Stimulated activated naive CD8-positive, alpha-beta T cell treated with anti-CD3 and anti-CD28 coated beads, Interleukin-15, amount 100 ng/mL, for 72 hours (primary cell): ENCODE data around the gene HRG.

Source experiments
- ATAC-seq: fragments of 150-1000 bp; cut with Tn5 transposase; 2 replicates; pipeline ENCODE4 v1.10.0; 2021; ENCODE audit warnings: mild to moderate bottlenecking, moderate library complexity
- DNase-seq, 2 donors: peaks; one replicate each; pipeline ENCODE4 v3.0.0; 2021 to 2022
- H3K27ac Mint-ChIP-seq, 2 donors: one replicate each; pipeline ENCODE4 v1.8.0; 2022; ENCODE audit warnings: mild to moderate bottlenecking in 2 of 2, mixed read lengths in 2 of 2, moderate library complexity in 2 of 2
- H3K27me3 Mint-ChIP-seq: one replicate; pipeline ENCODE4 v1.8.0; 2022; ENCODE audit warnings: mixed read lengths
- H3K4me1 Mint-ChIP-seq: one replicate; pipeline ENCODE4 v1.8.0; 2022; ENCODE audit warnings: mild to moderate bottlenecking, mixed read lengths
- H3K4me3 Mint-ChIP-seq, 2 donors: one replicate each; pipeline ENCODE4 v1.8.0; 2022; ENCODE audit warnings: mild to moderate bottlenecking in 2 of 2, mixed read lengths in 2 of 2, moderate library complexity in 1 of 2
- H3K9me3 Mint-ChIP-seq, 2 donors: one replicate each; pipeline ENCODE4 v1.8.0; 2022; ENCODE audit warnings: mixed read lengths in 2 of 2

HRG gene, protein sequence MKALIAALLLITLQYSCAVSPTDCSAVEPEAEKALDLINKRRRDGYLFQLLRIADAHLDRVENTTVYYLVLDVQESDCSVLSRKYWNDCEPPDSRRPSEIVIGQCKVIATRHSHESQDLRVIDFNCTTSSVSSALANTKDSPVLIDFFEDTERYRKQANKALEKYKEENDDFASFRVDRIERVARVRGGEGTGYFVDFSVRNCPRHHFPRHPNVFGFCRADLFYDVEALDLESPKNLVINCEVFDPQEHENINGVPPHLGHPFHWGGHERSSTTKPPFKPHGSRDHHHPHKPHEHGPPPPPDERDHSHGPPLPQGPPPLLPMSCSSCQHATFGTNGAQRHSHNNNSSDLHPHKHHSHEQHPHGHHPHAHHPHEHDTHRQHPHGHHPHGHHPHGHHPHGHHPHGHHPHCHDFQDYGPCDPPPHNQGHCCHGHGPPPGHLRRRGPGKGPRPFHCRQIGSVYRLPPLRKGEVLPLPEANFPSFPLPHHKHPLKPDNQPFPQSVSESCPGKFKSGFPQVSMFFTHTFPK

DNA sequence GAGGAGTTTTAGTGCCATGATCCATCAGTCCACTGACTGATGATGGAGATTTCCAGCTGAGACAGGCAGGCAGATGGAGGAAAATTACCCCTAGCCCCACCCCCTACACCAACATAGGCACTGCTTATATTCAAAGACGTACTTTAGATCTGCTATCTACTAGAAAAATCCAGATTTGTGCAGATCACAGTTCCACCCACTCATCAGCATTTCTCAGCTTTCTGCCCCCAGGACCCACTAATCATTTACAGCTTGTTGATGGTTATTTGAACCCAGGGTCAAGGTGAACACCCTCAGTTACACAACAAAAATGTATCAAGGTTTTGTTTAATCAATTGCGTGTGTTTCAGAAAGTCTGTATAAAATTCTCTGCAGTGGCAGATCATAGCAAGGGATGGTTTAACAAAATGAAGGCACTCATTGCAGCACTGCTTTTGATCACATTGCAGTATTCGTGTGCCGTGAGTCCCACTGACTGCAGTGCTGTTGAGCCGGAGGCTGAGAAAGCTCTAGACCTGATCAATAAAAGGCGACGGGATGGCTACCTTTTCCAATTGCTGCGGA, at the start of gene HRG:
TSS of gene HRG (plus strand) at position 390 of the 564 bp plus-strand sequence. CDS start at position 408, 18 bp downstream.
- H3K4me3 Mint-ChIP-seq, result no peak within 1 kb of the TSS
- H3K4me1 Mint-ChIP-seq, result peaks cover 17% of the 10 kb centered on the region
- H3K9me3 Mint-ChIP-seq, result no peaks in the 10 kb centered on the region
- no peak within 1 kb of the TSS for H3K27ac Mint-ChIP-seq
- ATAC-seq (no peak), DNase-seq (no peak)
- H3K27me3 Mint-ChIP-seq, result peaks cover 19% of the 10 kb centered on the region

DNA sequence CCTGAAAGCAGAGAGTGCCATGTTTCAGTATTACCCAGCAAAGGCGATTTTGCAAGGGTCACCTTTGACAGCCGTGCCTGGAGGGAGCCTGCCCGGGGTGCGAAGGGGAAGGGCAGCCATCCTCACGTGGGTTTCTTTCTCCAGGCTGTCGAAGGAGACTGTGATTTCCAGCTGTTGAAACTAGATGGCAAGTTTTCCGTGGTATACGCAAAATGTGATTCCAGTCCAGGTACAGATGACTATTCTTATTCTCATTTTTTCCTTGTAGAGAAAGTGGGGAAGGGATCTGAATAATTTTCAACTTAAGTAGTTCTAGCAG, 49.6 kb upstream of the HRG start:
- no peak for DNase-seq
- ATAC-seq, result no peak
- no peak overlapping the region for H3K27ac Mint-ChIP-seq
- peaks cover 23% of the 10 kb centered on the region for H3K4me1 Mint-ChIP-seq
- no peaks in the 10 kb centered on the region for H3K9me3 Mint-ChIP-seq
- H3K27me3 Mint-ChIP-seq, result peaks cover 64% of the 10 kb centered on the region
- H3K4me3 Mint-ChIP-seq, result no peak overlapping the region

DNA sequence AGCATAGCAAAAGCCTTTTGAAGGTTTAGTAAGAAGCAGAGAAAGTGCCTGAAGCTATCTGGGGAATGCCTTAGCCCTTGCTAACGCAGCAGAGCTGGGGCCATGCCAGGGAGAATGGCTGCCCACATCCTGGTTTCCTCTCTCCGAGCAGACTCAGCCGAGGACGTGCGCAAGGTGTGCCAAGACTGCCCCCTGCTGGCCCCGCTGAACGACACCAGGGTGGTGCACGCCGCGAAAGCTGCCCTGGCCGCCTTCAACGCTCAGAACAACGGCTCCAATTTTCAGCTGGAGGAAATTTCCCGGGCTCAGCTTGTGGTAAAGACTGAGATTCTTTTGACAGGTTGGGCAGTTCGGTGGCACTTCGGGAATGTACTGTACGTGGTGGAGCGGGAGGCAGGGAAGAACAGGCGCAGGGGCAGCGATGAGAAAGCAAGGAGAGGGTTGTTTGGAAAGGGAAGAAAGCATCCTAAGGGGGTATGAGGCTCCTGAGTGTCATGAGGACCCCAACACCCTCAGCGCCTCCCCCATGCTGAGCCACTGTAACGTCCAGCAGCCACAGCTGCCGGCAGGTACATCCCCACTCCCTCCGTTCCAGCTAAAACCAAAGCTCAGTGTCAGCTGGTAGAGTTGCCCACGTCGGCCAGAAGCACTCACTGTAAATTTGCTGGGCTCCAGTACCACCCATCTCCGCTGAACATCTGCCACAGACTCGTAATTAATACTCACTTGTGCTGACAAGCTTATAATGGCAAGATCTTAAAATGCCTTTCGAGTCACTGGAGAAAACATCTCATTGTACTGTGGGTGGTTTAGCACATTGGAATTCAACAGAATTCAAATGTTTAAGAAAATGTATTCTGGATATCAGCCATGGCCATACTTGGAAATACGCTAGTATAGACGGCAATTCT, 48.5 kb upstream of the HRG start:
- H3K27me3 Mint-ChIP-seq, result peaks cover 56% of the 10 kb centered on the region
- H3K27ac Mint-ChIP-seq, result peak overlapping the region; percentile 69 to 77
- DNase-seq, result peak; percentile 78 to 91
- peak; percentile 98 for ATAC-seq
- peaks cover 23% of the 10 kb centered on the region for H3K4me1 Mint-ChIP-seq
- H3K4me3 Mint-ChIP-seq, result peak overlapping the region; percentile 81 to 87
- H3K9me3 Mint-ChIP-seq, result no peaks in the 10 kb centered on the region

DNA sequence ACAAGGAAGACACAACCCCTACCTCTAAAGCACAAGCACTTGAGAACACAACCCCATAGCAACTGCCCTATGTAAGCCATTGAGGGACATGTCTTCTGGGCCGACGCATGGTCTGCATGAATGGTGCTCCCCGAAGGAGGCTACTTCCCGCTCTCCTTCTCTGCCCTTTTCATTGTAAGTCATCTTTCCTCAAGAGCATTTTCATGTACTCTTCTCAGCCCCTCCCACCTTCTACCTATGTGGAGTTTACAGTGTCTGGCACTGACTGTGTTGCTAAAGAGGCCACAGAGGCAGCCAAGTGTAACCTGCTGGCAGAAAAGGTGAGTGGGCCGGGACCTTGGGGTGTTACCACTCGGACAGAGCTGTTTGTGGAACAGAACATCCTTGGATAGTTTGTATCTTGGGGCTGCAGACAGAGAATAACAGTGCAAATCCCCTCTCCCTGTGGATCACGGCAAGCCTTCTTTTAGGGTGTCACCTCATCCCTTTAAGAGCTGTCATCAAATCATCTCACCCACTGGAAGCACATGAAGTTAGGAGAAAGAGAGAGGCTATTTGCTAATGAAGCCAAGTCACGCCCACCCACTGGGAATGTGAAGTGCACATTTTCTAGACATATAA, 47.4 kb upstream of the HRG start:
- DNase-seq, result no peak
- ATAC-seq, result no peak
- Mint-ChIP-seq H3K27ac (no peak overlapping the region), H3K4me3 (no peak overlapping the region), H3K27me3 (peaks cover 45% of the 10 kb centered on the region), H3K9me3 (no peaks in the 10 kb centered on the region), H3K4me1 (peaks cover 23% of the 10 kb centered on the region)

DNA sequence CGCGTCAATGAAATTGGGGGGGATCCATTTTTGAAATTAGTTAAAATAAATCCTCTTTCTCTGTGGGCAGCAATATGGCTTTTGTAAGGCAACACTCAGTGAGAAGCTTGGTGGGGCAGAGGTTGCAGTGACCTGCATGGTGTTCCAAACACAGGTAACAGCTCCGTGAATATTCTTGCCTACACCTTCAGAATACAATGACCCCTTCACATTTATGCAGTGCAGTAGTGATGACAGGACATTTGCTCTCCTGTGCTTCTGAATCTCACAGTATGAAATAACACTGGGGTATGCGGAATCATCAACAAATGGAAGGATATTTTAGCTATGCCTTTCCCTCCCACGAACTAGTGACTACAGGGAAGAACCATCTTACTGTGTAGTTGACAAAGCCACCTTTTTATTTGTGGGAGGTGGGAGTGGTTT, 46.0 kb upstream of the HRG start:
- Mint-ChIP-seq H3K4me3 (no peak overlapping the region), H3K9me3 (no peaks in the 10 kb centered on the region), H3K27ac (no peak overlapping the region), H3K27me3 (peaks cover 33% of the 10 kb centered on the region), H3K4me1 (peaks cover 20% of the 10 kb centered on the region)
- ATAC-seq, result no peak
- DNase-seq, result no peak

DNA sequence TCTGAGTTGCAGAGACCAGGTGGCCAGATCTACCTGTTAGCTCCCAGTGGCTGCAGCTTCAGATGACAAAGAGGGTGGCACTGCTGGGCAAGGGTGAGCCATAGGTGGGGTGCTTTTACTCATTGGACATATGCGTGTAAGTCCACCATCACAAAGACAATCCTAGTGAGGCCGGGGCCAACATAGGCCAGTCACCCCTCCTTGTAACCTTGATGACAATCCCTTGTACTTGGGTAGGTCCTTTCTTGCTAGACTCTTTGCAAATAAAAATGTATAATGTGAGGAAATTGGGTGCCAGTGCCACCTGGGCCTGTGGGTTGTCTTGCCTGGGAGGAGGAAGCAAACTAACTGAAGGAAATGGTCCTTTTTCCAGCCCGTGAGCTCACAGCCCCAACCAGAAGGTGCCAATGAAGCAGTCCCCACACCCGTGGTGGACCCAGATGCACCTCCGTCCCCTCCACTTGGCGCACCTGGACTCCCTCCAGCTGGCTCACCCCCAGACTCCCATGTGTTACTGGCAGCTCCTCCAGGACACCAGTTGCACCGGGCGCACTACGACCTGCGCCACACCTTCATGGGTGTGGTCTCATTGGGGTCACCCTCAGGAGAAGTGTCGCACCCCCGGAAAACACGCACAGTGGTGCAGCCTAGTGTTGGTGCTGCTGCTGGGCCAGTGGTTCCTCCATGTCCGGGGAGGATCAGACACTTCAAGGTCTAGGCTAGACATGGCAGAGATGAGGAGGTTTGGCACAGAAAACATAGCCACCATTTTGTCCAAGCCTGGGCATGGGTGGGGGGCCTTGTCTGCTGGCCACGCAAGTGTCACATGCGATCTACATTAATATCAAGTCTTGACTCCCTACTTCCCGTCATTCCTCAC, 45.4 kb upstream of the HRG start:
- H3K4me3 Mint-ChIP-seq, result no peak overlapping the region
- H3K27me3 Mint-ChIP-seq, result peaks cover 27% of the 10 kb centered on the region

DNA sequence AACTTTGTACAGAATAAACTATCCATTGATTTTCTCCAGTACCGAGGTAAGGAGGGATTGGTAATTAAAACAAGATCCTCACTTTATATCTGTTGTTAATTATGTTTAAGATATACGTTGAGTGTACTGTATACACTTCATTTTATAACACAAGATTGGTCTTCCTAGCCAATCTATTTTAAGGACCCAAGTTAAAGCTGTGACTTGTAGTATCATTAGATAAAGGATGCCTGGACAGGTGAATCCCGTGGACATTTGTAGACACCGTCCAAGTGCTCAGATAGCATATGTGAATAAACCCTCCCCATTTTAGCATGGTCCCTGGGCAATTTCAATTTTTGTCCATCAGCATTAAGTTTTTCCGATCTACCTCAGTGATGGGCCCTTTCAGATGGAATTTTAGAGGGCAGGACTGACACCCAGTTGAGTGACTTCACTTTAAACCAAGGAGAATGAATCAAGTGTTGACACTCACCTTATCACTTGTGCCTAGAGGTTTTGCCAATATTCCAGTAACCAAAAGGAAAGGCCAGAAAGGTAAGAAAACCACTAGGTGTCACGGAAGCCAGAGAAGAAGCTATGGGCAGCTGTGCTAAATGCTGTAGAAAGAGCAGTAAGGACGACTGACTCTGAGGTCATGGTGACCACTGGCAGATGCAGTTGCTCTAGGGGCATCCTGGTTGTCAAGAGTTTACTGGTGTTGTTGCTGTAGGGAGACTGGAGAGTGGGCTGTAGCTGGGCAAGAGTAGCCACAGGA, 43.7 kb upstream of the HRG start:
- no peak for DNase-seq
- Mint-ChIP-seq H3K27me3 (peaks cover 25% of the 10 kb centered on the region), H3K27ac (no peak overlapping the region), H3K4me1 (peaks cover 6% of the 10 kb centered on the region), H3K4me3 (no peak overlapping the region), H3K9me3 (no peaks in the 10 kb centered on the region)
- ATAC-seq, result no peak

More for the DNA sequence above, 45.4 kb upstream of the HRG start:
- ATAC-seq (no peak), DNase-seq (no peak)
- peaks cover 16% of the 10 kb centered on the region for H3K4me1 Mint-ChIP-seq
- no peaks in the 10 kb centered on the region for H3K9me3 Mint-ChIP-seq
- H3K27ac Mint-ChIP-seq, result no peak overlapping the region

DNA sequence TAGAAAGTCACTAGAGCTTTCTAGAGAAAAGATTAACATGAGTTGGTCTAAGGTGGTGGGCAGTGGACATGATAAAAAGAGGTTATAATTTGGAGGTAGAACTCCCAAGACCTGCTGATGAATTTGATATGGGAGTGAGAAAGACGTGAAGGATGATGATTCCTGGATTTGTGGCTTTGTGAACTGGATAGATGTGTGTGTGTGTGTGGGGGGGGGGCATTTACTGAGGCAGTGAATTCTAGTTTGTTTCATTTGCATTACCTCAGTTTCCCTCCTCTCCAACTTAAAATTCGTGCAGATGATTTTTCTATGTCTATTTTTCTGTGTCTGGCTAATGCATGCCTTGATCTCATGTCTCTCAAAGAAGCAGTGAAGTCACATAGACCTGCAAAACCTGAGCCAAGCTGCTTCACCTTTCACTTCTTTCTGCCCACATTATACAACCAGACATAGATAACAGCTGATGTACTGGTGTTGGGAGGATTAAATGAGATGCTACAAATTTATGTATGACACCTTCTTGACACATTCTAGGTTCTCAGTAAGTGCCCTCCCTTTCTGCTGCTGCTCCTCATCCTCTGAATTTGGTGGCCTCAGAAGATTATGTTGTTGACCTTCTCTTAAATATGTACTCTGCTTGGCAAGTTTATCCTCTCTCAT, 43.0 kb upstream of the HRG start:
- no peaks in the 10 kb centered on the region for H3K4me1 Mint-ChIP-seq
- H3K27me3 Mint-ChIP-seq, result peaks cover 18% of the 10 kb centered on the region
- no peak overlapping the region for H3K4me3 Mint-ChIP-seq
- DNase-seq, result no peak
- ATAC-seq, result no peak
- no peak overlapping the region for H3K27ac Mint-ChIP-seq
- H3K9me3 Mint-ChIP-seq, result no peaks in the 10 kb centered on the region

DNA sequence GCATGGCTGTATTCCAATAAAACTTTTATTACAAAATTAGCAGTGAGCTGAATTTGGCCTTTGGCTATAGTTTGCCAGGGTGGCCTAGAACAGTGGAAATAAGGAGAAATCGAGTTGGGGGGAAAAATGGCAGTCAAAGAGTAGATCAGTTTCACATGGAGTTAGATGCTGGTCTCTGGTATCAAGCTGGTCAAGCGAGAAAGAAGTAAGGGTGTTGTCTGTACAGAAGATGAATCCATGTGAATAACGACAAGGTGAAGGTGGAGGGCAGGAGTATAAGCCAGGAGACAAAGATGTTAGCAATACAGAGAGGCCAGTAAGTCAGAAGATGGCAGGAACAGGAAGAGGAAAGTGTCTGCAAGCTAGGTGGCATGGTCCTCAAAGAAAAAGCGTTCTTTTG, 41.2 kb upstream of the HRG start:
- H3K27me3 Mint-ChIP-seq, result peaks cover 7% of the 10 kb centered on the region
- no peaks in the 10 kb centered on the region for H3K4me1 Mint-ChIP-seq
- ATAC-seq (no peak), DNase-seq (no peak)
- H3K27ac Mint-ChIP-seq, result no peak overlapping the region
- no peak overlapping the region for H3K4me3 Mint-ChIP-seq
- H3K9me3 Mint-ChIP-seq, result no peaks in the 10 kb centered on the region

DNA sequence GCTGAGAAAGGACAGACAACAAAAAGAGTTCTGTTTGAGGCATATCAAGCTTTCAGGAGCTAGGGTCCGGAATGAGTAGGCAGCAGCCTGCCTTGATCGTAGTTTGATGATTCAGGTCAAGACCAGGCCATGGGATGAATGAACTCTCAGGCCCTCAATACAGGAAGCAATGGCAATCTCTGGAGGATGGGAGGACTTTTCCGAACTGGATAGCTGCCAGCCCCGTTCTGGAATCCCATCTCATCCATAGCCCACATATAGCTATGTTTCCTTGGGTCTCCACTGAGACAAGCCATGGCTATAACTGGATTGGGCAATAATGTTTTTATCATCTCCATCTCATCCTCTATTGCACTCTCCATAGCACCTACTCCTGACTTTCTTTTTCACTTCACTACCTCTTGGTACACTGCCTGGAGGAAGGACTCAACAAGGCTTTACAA, 40.2 kb upstream of the HRG start:
- Mint-ChIP-seq H3K27ac (no peak overlapping the region), H3K27me3 (peaks cover 3% of the 10 kb centered on the region), H3K9me3 (no peaks in the 10 kb centered on the region), H3K4me3 (no peak overlapping the region), H3K4me1 (no peaks in the 10 kb centered on the region)
- ATAC-seq (no peak), DNase-seq (no peak)

DNA sequence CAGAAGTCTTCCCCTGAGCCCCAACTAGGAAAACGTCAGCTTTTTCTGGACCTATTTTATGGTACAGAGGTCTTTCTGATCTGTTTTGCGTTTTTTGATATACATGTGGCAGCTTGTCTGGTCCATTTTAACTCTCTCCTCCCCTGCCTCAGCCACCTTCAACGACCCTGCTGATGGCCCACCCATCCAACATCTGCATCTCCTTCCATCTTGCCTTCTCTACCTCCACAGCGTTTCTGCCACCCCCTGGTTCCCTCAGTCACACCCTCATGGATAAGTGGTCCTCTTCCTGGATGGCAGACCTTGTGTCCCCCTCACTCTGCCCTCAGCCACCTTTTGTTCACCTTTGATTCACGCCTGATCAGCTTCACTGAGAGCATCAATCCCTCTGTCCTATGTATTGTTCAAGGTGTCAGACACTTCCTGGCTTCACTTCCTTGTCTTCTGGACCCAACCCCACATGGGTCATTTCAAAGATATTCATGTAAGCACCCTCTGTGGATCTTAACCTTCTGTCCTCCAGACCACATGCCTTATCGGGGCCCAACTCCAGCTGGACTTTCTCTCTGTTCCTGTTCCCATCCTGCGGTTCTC, 39.5 kb upstream of the HRG start:
- DNase-seq, result no peak

DNA sequence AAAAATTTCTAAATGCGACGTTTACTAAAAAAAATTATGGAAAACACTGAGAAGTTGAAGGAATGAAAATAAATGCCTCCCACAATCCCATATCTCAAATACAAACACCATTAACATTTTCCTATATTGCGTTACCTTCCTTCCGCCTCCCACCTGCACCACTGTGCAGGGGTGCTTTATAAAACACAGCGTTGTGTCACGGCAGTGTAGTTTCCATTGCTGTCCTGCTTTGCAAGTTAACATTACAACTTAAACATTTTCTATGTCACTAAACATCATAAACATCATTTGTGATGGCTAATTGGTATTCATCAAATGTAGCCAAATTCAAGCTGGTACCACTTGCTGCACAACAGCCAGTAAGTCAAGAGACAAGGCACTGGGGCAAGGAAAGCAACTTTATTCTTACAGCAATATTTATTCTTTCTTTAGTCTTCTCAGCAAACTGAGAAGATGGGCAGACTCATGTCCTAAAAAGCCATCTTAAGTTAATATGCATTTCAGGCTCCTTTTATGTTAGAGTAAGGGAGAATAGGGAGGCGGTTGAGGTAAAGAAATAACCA, 37.9 kb upstream of the HRG start:
- no peak for ATAC-seq
- H3K27me3 Mint-ChIP-seq, result no peaks in the 10 kb centered on the region
- no peak overlapping the region for H3K4me3 Mint-ChIP-seq
- no peaks in the 10 kb centered on the region for H3K9me3 Mint-ChIP-seq
- no peaks in the 10 kb centered on the region for H3K4me1 Mint-ChIP-seq
- DNase-seq, result no peak
- no peak overlapping the region for H3K27ac Mint-ChIP-seq

More for the DNA sequence above, 39.5 kb upstream of the HRG start:
- Mint-ChIP-seq H3K27ac (no peak overlapping the region), H3K27me3 (no peaks in the 10 kb centered on the region), H3K4me3 (no peak overlapping the region), H3K9me3 (no peaks in the 10 kb centered on the region), H3K4me1 (no peaks in the 10 kb centered on the region)
- ATAC-seq, result no peak

DNA sequence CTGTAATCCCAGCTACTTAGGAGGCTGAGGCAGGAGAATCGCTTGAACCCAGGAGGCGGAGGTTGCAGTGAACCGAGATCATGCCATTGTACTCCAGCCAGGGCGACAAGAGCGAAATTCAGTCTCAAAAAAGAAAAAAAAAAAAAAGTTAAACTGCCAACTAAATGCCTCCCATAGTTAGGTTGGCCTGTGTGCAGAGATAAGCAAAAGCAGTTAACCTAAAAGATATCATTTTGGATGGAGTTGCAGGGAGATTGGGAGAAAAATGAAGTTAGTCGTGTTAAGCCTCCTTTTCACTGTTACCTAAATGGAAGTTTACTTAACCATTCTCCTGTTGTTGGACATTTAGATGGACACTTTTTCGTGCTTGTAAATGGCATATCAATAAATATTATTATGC, 37.1 kb upstream of the HRG start:
- Mint-ChIP-seq H3K27ac (no peak overlapping the region), H3K4me1 (no peaks in the 10 kb centered on the region), H3K4me3 (no peak overlapping the region), H3K27me3 (no peaks in the 10 kb centered on the region), H3K9me3 (no peaks in the 10 kb centered on the region)
- no peak for ATAC-seq
- DNase-seq, result no peak
